SK-N-SH (cell line): Measurements from ENCODE around the gene ANKRD9. TPM values are rescaled to one million over a fixed set of nuclear protein-coding genes. Genes with fewer than 3 reads are reported as not detected.

Experiments
- CTCF ChIA-PET: fragments of 300-600, 350-600 bp; formaldehyde crosslinking; extraction: SDS; loops from one replicate; lab custom pipeline; 2021; lab: Yijun Ruan, JAX
- POLR2A ChIA-PET: fragments of 350-600 bp; sonication (Branson Sonifier 250); formaldehyde crosslinking; extraction: SDS; loops from one replicate; lab custom pipeline; 2020; ENCODE audit warnings: antibody characterized with exemption, inconsistent platforms; lab: Yijun Ruan, JAX
- DNase-seq: peaks from one replicate; pipeline ENCODE4 v3.0.0; 2012
- H2AFZ ChIP-seq: fragments of 200-600 bp; sonication (generic); 2 replicates; pipeline ENCODE4 v1.8.1; 2016; ENCODE audit warnings: antibody characterized with exemption, mild to moderate bottlenecking, low read depth
- H3F3A ChIP-seq: fragments of 200-600 bp; sonication (generic); replicated peaks from 2 replicates; pipeline ENCODE3; 2016; ENCODE audit warnings: antibody characterized with exemption, mild to moderate bottlenecking; ENCODE audit not compliant: insufficient read depth
- H3K27ac ChIP-seq, 2 experiments: fragments of 200-500 bp in 1 of 2; fragments of 200-600 bp in 1 of 2; sonication (Bioruptor generic) in 1 of 2; sonication (generic), shearing (Covaris generic) in 1 of 2; 2 replicates each; pipeline versions ENCODE4 v1.5.1 to v1.6.1; 2014 to 2016; ENCODE audit warnings: low read depth in 2 of 2, inconsistent platforms in 1 of 2, low read length in 1 of 2, mild to moderate bottlenecking in 1 of 2, mixed read lengths in 1 of 2
- H3K27me3 ChIP-seq: fragments of 200-600 bp; sonication (generic), shearing (Covaris generic); 2 replicates; pipeline ENCODE4 v1.6.1; 2016; ENCODE audit warnings: mixed run types; ENCODE audit not compliant: insufficient read depth
- H3K36me3 ChIP-seq, 2 experiments: fragments of 200-500 bp in 1 of 2; fragments of 200-600 bp in 1 of 2; sonication (Bioruptor generic) in 1 of 2; sonication (generic) in 1 of 2; replicated peaks in 1 of 2; 2 replicates each; pipeline versions ENCODE3 to v1.5.1; 2014 to 2016; ENCODE audit warnings: low read length in 1 of 2, mild to moderate bottlenecking in 1 of 2; ENCODE audit not compliant: insufficient read depth in 2 of 2, control insufficient read depth in 1 of 2
- H3K4me1 ChIP-seq, 2 experiments: fragments of 200-500 bp in 1 of 2; fragments of 200-600 bp in 1 of 2; sonication (Bioruptor generic) in 1 of 2; sonication (generic), shearing (Covaris generic) in 1 of 2; 2 replicates each; pipeline versions ENCODE4 v1.5.1 to v1.6.1; 2014 to 2016; ENCODE audit warnings: low read depth in 1 of 2, low read length in 1 of 2, mixed run types in 1 of 2; ENCODE audit not compliant: insufficient read depth in 2 of 2, control insufficient read depth in 1 of 2
- H3K4me2 ChIP-seq: fragments of 200-600 bp; sonication (generic), shearing (Covaris generic); 2 replicates; pipeline ENCODE4 v1.6.1; 2017; ENCODE audit warnings: mixed run types
- H3K4me3 ChIP-seq, 2 experiments: fragments of 200-500 bp in 1 of 2; fragments of 200-600 bp in 1 of 2; sonication (Bioruptor generic) in 1 of 2; sonication (generic), shearing (Covaris generic) in 1 of 2; 2 replicates each; pipeline versions ENCODE4 v1.5.1 to v1.8.1; 2014 to 2016; ENCODE audit warnings: low read depth in 2 of 2, inconsistent platforms in 1 of 2, low read length in 1 of 2, mild to moderate bottlenecking in 1 of 2, mixed read lengths in 1 of 2, moderate library complexity in 1 of 2
- H3K79me2 ChIP-seq: fragments of 200-600 bp; sonication (generic); 2 replicates; pipeline ENCODE4 v1.8.1; 2017; ENCODE audit warnings: mild to moderate bottlenecking; ENCODE audit not compliant: insufficient read depth
- H3K9ac ChIP-seq: fragments of 200-600 bp; sonication (generic); 2 replicates; pipeline ENCODE4 v1.6.1; 2017; ENCODE audit warnings: mixed run types
- H3K9me2 ChIP-seq: fragments of 200-600 bp; sonication (generic); 2 replicates; pipeline ENCODE4 v1.6.1; 2017; ENCODE audit warnings: mixed run types
- H3K9me3 ChIP-seq: fragments of 200-600 bp; sonication (generic); 2 replicates; pipeline ENCODE4 v1.6.1; 2017; ENCODE audit warnings: mixed run types, mild to moderate bottlenecking, moderate library complexity
- H4K20me1 ChIP-seq: fragments of 200-600 bp; sonication (generic); 2 replicates; pipeline ENCODE4 v1.6.1; 2017; ENCODE audit warnings: mild to moderate bottlenecking, mixed run types; ENCODE audit not compliant: insufficient read depth
- CHD2 ChIP-seq: fragments of 150-350 bp; IDR thresholded peaks from 2 replicates; pipeline ENCODE4 v1.6.1; 2018; ENCODE audit warnings: low read length; ENCODE audit not compliant: partially characterized antibody
- CTCF ChIP-seq: fragments of 200-600 bp; sonication (generic); IDR thresholded peaks from 2 replicates; pipeline ENCODE4 v1.6.1; 2017; ENCODE audit warnings: antibody characterized with exemption, mild to moderate bottlenecking, moderate library complexity
- FOSL2 ChIP-seq: IDR thresholded peaks from 2 replicates; pipeline ENCODE4 v1.4.0; 2012; ENCODE audit warnings: low read depth, mild to moderate bottlenecking, moderate library complexity, borderline replicate concordance
- GABPA ChIP-seq: IDR thresholded peaks from 2 replicates; pipeline ENCODE4 v1.4.0; 2012; ENCODE audit warnings: low read depth, mild to moderate bottlenecking
- IRF3 ChIP-seq: fragments of 150-350 bp; IDR thresholded peaks from 2 replicates; pipeline ENCODE4 v1.6.1; 2016; ENCODE audit warnings: mild to moderate bottlenecking, low read depth, low read length
- MAX ChIP-seq: IDR thresholded peaks from 2 replicates; pipeline ENCODE4 v1.4.0; 2012; ENCODE audit warnings: low read depth
- MXI1 ChIP-seq: IDR thresholded peaks from 2 replicates; pipeline ENCODE4 v1.6.1; 2012; ENCODE audit warnings: mild to moderate bottlenecking, low read depth, low read length, improper control_type of control experiment
- NRF1 ChIP-seq: IDR thresholded peaks from 2 replicates; pipeline ENCODE4 v1.6.1; 2012; ENCODE audit warnings: low read depth, mild to moderate bottlenecking, low read length
- RAD21 ChIP-seq: IDR thresholded peaks from 2 replicates; pipeline ENCODE4 v1.6.1; 2012; ENCODE audit warnings: mild to moderate bottlenecking, low read length
- REST ChIP-seq: IDR thresholded peaks from 2 replicates; pipeline ENCODE4 v1.6.1; 2012; ENCODE audit warnings: mild to moderate bottlenecking, low read depth, low read length, moderate library complexity
- SIN3A ChIP-seq: IDR thresholded peaks from 2 replicates; pipeline ENCODE4 v1.6.1; 2012; ENCODE audit warnings: low read depth, mild to moderate bottlenecking, low read length, moderate library complexity, borderline replicate concordance
- SMC3 ChIP-seq: IDR thresholded peaks from 2 replicates; pipeline ENCODE4 v1.6.1; 2012; ENCODE audit warnings: low read depth, low read length, improper control_type of control experiment
- TAF1 ChIP-seq: IDR thresholded peaks from 2 replicates; pipeline ENCODE4 v1.6.1; 2012; ENCODE audit warnings: low read depth, mild to moderate bottlenecking, low read length, moderate library complexity, borderline replicate concordance
- TEAD4 ChIP-seq: IDR thresholded peaks from 2 replicates; pipeline ENCODE4 v1.4.0; 2012; ENCODE audit warnings: mild to moderate bottlenecking, borderline replicate concordance; ENCODE audit not compliant: insufficient read depth
- USF1 ChIP-seq: IDR thresholded peaks from 2 replicates; pipeline ENCODE4 v1.4.0; 2012; ENCODE audit warnings: low read depth, borderline replicate concordance
- USF2 ChIP-seq: fragments of 150-350 bp; IDR thresholded peaks from 2 replicates; pipeline ENCODE4 v1.6.1; 2017; ENCODE audit warnings: antibody characterized with exemption, low read length, low read depth, borderline replicate concordance
- WGBS: methylation state at CpG from one replicate; pipeline ENCODE4 v1.1.6; 2017; ENCODE audit warnings: low lambda C conversion rate; 5-methylcytosine and 5-hydroxymethylcytosine counted together
- polyA plus RNA-seq, 3 experiments: library from polyadenylated mRNA; depleted of rRNA; stranded (reverse); fragments of >200 nt; gene quantifications; 2 replicates each; pipeline ENCODE4 v1.2.3, GENCODE V29; 2012

The ANKRD9 gene
- polyA plus RNA-seq, 1 of the 3 experiments (the other 2 are of a cell fraction) = 21.3 TPM

- no peak for DNase-seq
- POLR2A ChIA-PET = no interaction called here
- Histone ChIP-seq H3K27ac (no peak overlapping the region), H3K9ac (no peak overlapping the region), H3K79me2 (no peaks in the 10 kb centered on the region)
- TF ChIP-seq SMC3 = no peak
- TF ChIP-seq CHD2 = no peak
- no peak for TF ChIP-seq MAX
- no peak for TF ChIP-seq NRF1
- no peak for TF ChIP-seq USF2
- no peak for TF ChIP-seq TAF1
- TF ChIP-seq MXI1 = no peak
- no peak for TF ChIP-seq FOSL2
- TF ChIP-seq GABPA = no peak
- TF ChIP-seq TEAD4 = no peak
- no peak for TF ChIP-seq REST
- TF ChIP-seq IRF3 = no peak
- TF ChIP-seq USF1 = no peak
- TF ChIP-seq SIN3A = no peak
- TF ChIP-seq CTCF = no peak
- no peak for TF ChIP-seq RAD21
- TF ChIP-seq, all 33 proteins: peak for 0
- no peak overlapping the region for H3K4me3 ChIP-seq
- no peaks in the 10 kb centered on the region for H3K4me1 ChIP-seq
- H3K4me2 ChIP-seq = no peak overlapping the region
- no peaks in the 10 kb centered on the region for H3K9me3 ChIP-seq
- no peak overlapping the region for H2AFZ ChIP-seq
- H3K27me3 ChIP-seq = no peaks in the 10 kb centered on the region
- 86% methylated on average over 4 of the region's 4 CpGs for WGBS
- H3F3A ChIP-seq = no peaks in the 10 kb centered on the region
- H3K9me2 ChIP-seq = no peaks in the 10 kb centered on the region
- CTCF ChIA-PET = interaction anchor here (0.8 kb wide), 1 partner anchor 24 kb away, joined by 3 read pairs; no protein-coding TSS in a partner anchor
- peaks cover 7 to 15% of the 10 kb centered on the region in 2 experiments for H3K36me3 ChIP-seq
- no peaks in the 10 kb centered on the region for H4K20me1 ChIP-seq
These were observed 47.2 kb downstream of the ANKRD9 start for GRCh38 chr14:102462391-102462790.
